GM21360 (cell line): ENCODE results near the gene HSD17B14.
"Not testable (repeated sequence)": the region's sequence is repeated elsewhere in the genome, so short reads cannot be mapped to it uniquely, and the experiment has no call there.

Experiments
- ATAC-seq: cut with Tn5 transposase; IDR thresholded peaks from one replicate; pipeline ENCODE4 v1.9.1; 2021; ENCODE audit warnings: mild to moderate bottlenecking, moderate library complexity; ENCODE audit not compliant: unreplicated experiment

Gene HSD17B14

GRCh38 chr19:48768171-48768753 lies 68.0 kb downstream of the HSD17B14 start:
- ATAC-seq = not testable (repeated sequence)

- ATAC-seq = not testable (repeated sequence)
Observed at GRCh38 chr19:48765816-48766215, 70.5 kb downstream of the HSD17B14 start.
